Activated CD4-positive, CD25-positive, alpha-beta regulatory T cell (primary cell): Measurements from ENCODE around the gene KCNQ1.

ENCODE experiments used
- DNase-seq, 4 experiments: peaks; one replicate each; lab custom pipeline; 2025; lab: John Stamatoyannopoulos, UW

KCNQ1 gene

DNA sequence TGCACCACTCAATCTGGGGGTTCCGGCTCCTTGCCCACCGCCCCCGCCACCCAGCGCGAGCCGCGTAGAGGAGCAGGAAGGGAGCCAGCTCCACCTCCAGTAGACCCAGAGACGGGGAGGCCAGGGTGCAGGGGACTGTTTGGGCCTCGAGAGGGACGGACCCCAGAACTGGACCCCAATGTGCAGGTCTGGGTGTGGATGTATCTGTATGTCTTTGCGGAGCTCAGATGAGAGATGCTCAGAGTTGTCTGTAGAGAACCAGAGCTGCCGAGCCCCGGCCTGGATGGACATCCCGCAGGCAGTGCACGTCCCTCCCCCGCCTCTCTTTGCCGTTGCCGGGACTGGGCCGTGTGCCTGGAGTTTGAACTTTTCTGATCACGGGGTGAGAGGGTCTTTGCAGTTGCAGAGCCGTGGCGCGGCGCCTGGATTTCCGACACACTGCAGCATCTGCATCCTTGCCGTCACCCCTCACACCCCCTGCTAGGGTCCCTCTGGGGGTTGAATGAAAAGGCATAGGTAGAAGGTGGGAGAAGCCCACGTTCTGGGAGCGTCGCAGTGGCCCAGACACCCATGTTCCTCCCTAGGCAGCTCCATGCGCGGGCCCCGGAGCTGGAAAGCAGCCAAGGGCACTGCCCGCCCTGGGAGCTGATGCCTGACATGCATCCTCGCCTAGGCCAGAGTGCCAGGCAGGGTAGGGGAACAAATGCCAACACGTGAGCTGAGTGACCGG, 105.2 kb downstream of the KCNQ1 start:
- DNase-seq, result no peak

DNA sequence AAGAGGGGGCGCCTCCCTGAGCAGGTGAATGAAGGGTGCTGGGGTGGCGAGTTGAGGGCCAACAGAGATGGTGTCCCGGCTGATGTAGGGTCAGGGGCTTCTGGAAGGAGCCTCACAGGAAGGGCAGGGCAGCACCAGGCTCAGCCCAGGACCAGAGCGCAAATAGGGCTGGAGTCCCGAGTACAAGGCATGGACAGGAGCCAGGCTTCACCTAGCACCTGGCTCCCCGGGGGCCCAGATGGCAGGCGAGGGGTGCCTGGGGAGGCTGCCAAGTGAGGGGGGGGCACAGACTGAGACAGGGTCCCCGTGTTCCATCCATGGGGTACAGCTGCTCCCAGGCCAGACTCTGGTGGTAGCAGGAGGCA, 105.8 kb downstream of the KCNQ1 start:
- no peak for DNase-seq

DNA sequence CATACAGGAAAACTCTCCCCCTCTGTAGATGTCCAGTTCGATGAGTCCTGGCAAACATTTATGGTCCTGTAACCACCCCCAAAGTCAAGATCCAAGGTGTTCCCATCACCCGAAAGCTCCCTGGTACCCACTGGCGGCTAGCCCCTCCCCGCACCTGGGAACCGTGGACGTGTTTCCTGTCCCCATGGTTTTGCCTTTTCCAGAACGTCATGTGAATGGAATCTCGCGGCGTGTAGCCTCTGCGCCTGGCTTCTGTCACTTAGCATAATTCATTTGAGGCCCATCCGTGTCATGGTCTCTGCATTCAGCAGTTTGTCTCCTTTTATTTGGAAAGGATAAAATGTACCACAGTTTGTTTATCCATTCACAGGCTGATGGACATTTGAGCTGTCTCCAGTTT, 106.3 kb downstream of the KCNQ1 start:
- DNase-seq, result no peak

DNA sequence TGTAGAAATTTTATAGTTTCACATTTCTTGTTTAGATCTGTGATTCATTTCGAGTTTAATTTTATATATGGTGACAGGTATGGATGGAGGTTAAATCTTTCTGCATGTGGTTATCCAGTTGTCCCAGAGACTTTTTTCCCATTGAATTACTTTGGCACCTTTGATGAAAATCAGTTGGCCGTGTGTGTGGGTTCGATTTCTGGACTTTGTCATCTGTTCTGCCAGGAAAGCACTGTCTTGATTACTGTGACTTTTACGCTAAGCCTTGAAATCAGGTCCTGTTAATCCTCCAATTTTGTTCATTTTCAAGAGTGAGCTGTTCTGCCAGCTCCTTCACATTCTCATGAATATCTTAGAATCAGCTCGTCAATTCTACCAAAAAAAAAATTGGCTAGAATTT, 107.4 kb downstream of the KCNQ1 start:
- no peak for DNase-seq

DNA sequence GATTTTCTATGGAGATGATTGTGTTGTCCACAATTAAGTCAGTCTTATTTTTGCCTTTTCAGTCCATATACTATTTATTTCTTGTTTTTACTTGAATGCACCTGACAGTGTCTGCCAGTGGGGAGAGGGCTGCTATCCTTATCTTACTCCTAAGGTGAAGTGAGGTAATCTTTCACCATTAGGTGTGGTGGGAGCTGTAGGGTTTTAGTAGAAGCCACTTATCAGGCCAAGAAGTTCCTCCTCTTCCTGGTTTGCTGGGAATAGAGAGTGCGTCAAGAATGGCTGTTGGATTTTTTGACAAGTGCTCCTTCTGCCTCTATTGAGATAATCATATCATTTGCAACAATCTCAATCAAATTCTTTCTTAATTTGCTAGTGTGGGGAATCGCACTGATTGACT, 108.4 kb downstream of the KCNQ1 start:
- no peak for DNase-seq

DNA sequence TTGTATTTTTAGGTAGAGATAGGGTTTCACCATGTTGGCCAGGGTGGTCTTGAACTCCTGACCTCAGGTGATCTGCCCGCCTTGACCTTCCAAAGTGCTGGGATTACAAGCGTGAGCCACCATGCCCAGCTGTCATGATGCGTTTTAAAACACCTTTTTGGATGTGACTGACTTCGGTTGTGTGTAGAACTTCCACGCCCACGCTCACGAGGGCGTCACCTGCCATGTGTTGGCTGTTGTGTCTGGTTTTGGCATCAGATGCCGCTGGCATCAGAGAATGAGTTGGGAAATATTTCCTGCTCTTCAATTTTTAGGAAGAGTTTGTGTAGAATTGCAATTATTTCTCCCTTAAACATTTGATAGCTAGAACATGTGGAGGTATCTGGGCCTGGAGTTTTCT, 109.1 kb downstream of the KCNQ1 start:
- no peak for DNase-seq

DNA sequence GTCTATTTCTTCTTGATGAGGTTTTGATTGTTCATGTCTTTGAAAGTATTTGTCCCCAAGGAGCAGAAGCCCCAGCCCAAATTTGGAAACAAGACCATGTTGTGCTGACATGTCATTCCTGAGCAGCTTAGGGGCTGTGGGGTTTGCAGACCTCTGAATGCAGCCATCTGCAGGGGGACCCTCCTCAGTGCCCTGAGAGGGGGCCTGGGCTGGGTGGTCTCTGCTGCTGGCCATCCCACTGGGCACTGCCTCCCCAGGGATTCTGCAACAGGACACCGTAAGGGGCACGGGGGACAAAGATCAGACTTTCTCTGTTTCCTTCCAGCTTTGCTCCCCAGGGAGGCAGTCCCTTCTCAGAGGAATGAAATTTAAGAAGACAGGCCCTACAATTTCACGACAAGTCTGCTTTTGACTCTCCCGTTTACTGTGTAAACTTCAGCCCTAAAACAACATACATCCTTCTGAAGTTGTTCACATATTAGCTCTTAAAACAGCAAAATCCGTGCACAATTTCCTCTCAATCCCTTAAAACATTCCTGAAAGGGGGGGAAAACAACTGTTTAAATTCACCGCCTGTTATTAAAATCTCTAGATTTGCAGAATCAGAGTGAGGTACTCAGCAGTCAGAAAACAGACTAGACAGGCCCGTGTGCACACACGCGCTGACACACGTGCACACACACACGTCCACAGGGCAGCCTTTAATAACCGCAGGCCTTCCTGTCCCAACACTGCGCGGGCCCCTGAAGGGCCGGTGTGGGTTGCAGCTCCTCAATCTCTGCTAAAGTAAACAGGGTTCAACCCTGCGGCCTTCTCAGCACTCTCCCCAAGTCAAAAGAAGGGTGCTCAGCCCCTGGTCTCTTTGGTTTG, 109.8 kb downstream of the KCNQ1 start:
- no peak for DNase-seq

DNA sequence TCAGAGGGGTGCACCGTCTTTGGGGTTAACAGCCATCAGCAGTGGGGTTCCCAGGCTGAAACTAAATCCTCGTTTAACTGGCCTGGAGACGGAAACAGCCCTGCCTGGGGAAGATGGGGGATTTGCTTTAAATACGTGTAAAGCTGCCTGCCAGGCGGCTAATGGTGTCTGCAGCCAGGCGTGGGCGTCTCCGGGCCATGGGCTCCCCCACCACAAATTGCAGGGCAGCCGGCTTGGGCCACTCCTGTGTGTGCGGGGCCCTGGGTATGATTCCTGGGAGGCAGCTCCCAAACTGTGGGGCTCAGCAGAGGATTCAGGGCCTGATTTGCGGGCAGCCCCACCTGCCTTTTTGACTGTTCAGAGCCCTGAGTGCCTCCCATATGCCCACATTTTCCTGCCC, 110.5 kb downstream of the KCNQ1 start:
- no peak for DNase-seq

DNA sequence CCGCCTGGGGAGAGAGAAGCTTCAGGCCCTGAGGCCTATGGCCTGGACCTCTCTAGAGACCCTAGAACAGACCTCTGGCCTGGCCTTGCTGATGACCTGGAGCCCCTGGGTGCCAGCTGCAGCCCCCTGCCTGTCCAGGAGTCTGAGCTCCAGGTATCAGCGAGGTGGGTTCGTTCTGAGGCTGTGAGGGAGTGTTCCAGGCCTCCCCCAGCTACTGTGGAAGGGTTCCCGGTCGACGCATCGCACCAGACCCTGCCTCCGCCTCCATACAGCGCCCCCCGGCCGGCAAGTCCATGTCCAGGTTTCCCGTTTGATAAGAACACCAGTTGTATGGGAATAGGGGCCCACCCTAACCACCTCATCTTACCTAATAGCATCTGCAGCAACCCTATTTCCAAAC, 111.1 kb downstream of the KCNQ1 start:
- DNase-seq, result no peak

DNA sequence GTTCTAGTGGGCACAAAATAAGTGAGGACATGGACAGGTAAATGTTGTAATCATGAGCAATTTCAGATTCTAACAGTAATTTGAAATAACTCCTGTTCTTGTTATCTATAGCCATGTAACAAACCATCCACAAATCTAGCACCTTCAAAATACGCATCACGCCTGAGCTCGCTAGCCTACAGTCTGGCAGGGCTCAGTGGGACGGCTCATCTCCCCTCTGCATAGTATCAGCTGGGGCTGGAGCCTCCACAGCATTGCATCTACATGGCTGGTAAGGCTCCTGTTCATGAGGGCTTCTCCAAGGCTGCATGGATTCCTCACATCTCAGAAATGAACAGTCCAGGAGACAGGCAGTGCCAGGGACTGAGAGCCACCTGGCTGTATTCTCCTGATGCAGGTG, 112.6 kb downstream of the KCNQ1 start:
- no peak for DNase-seq

DNA sequence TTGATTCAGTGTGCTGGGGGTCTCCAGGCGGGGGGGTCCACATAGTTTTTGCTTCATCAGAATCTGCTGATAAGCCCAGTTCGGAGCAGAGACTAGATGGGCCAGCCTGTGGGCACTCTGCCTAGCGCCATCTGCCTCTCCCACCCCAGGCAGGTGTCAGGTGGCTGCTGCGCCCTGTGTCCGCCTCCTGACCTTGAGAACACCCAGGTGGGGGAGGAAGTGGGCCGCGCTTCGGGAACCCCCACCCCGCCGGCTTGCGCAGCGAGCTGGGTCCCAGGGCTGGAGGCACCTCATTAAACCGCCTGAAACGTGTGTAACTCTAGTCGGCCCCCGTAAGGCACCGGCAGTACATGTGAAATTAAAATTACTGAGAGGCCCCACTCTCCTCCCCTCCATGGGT, 113.6 kb downstream of the KCNQ1 start:
- DNase-seq, result no peak

DNA sequence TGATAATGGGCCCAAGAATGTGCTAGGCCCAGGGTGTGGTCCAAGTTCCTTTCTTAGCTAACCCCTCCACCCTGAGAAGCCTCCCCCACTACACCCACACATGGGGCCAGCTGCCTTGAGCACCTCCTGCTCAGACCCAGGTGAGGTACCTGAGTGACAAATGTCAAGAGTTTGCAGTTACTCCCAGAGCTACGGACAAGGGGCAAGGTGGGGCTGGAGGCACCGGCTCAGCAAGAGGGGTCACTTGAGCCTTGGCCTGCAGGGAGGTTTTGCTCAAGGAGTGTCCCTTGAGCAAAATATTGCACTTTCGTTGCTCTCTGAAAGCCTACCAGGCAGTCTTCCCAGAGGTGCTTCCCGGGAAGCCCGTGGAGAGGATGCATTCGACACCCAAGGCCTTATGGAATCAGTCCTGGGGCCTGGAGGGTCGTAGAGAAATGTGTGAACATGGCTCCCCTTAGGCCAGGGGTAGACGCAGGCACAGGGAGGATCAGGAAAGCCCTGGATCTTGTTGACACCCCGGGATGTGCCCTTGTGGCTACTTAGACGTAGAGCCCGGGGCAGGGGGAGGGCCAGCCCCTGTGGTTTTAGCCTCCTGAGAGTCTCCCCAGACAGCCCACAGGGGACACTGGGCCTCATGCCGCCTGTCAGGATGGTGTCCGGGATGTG, 114.2 kb downstream of the KCNQ1 start:
- DNase-seq, result no peak

DNA sequence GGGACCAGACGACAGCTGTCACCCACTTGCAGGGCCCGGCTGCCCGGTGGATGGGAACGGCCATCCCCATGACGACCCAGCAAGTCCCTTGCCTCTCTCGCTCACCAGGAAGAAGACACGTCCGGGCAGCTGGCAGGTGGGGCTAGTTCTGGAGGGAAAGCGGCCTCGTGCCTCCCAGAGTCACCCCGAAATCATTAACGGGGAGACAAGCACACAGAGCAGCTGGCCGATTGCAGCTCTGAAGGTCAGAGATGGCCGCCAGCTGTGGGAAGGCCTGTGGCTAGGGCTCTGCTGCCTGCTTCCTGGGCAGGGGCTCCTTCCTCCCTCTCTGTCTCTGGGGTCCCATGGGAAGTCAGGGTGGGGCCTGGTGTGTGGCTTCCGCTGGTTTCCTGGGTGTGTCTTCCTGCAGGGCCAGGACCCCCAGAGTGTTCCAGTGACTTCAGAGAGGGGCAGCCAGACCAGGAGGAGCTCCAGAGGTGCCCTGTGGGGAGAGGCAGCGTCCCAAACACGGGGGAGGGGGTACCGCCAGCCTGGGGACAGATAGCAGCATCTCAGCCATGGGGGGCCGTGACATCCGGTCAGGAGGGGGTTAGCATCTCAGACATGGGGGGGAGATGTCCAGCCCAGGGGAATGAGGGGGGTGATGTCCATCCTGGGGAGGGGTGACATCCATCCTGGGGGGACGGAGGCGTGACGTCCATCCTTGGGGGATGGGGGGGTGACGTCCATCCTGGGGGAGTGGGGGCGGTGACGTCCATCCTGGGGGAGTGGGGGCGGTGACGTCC, 114.9 kb downstream of the KCNQ1 start:
- DNase-seq, result no peak

DNA sequence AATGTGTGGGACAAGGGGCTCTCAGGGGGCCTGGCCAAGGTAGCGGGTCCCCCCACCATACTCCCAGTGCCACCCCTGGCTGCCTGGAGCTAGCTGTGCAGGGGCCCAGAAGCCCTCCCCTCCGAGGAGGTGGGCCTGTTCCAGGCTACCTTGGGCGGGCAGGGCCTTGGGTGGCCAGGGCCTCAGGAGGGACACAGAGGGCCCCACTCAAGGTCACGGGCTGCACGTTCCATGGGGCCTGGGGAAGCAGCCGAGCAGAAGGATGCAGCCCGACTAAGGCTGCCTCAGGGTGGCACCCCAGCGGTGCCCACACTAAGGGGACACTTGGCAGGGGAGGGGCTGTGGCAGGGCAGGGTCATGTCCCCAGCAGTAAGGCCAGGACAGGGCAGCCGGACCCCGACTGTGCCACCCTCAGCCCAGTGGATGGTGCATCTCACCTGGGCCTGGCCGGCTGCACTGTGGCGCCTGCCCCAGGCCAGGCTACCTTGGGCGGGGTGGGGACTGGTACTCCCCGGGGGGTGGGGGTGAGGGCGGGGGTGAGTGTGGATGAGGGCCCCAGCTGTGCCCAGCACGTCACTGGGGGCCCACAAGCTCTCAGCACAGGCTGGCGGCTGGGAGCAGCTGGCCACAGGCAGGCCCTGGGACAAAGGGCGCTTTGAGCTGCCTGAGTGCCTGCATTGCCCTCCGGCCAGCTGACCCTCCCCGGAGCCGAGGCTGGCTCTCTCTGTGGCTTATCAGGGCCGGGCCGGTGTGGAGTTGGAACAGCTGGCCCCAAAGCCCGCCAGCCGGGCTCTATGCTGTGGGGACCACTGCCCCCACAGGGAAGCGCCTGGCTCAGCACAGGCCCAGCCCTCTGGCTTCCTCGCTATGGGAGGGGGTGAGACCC, 117.1 kb downstream of the KCNQ1 start:
- DNase-seq, result no peak

DNA sequence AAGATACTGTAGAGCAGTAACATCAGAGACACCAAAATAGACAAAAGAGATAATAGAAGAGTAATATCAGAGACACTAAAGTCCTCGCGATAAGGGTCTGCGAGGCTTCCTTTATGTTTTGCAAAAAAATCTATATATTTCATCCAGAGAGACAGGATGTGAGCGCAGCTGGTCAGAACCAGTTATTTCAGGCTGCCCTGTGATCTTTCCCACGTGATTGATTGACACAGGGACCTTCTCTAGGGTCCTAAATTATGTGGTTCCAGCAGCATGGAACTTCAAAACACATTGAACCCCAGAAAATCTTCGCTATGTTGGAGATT, 118.0 kb downstream of the KCNQ1 start:
- no peak for DNase-seq

DNA sequence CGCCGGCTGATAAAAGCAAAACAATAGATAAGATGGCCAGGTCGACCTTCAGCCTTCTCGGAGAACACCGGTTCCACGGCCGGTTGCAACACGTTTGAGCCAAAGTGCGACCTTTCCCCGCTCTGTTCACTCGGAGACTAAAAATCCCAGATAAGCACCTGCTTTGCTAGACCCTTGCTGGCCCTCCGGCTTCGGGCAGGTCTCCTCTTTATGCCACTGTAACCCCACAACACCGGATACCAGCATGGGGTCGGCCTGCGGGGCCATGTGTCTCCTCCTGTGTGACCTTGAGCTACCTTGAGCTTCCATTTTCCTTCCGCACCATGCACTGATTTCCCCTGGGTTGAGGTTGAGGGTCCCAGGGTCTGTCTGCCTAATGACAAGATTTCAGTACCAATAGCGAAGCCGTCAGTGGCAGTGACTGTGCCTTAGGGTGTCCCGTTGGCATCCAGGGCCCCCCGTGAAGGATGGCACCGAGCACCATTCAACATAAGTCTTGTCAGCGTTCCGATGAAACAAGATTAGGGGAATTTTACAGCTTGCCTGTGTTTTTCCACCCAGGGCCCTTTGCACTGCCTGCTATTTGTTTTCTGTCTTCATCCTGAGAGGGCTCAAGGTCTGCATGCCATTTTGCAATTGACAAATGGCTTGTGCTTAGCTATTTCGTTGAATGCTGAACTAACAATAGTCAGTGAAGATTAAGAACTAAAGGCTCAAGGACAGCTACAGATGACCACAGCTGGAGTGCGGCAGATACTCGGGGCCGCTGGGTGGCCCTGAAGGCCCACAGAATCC, 118.6 kb downstream of the KCNQ1 start:
- DNase-seq, result no peak

DNA sequence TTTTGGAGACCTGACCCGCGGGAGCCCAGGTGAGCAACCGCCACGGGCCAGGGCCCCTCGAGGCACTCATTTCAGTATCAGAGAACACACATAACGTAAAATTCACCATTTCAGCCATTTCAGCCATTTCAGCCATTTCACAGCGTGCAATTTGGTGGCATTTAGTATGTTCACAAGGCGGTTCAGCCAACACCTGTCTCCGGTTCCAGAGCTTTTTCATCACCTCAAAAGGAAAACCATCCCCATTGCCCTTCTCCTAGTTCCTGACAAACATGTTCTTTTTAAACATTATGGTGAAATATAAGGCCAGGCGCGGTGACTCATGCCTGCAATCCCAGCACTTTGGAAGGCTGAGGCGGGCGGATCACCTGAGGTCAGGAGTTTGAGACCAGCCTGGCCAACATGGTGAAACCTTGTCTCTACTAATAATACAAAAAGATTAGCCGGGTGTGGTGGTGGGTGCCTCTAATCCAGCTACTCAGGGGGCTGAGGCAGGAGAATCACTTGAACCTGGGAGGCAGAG, 119.3 kb downstream of the KCNQ1 start:
- no peak for DNase-seq

DNA sequence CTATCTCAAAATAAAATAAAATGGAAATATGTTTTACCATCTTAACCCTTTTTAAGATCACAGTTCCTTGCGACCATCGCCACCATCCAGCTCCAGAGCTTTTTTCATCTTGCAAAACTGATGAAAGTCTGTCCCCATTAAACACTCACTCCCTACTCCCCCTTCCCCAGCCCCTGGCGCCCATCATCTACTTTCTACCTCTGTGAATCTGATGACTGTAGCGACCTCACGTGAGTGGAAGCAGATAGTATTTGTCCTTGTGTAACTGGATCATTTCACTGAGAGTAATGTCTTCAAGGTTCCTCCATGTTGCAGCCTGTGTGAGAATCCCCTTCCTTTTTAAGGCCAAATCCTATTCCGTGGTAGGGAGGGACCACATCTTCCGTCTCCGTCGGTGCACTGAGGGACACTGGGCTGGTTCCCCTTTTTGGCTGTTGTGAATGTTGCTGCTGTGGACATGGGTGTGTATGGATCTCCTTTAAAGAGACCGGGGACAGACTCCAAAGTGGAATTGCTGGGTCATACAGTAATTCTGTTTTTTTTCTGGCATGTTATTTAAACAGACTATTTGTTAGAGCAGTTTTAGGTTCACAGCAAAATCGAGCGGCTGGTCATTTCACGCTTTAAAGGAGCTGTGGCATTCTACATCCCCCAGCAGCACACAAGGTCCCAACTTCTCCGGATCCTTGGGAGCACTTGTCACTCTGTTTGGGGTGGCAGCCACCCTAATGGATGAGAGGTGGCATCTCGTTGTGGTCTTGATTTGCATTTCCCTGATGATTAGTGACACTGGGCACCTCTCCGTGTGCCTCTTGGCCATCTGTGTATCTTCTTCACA, 120.0 kb downstream of the KCNQ1 start:
- no peak for DNase-seq

DNA sequence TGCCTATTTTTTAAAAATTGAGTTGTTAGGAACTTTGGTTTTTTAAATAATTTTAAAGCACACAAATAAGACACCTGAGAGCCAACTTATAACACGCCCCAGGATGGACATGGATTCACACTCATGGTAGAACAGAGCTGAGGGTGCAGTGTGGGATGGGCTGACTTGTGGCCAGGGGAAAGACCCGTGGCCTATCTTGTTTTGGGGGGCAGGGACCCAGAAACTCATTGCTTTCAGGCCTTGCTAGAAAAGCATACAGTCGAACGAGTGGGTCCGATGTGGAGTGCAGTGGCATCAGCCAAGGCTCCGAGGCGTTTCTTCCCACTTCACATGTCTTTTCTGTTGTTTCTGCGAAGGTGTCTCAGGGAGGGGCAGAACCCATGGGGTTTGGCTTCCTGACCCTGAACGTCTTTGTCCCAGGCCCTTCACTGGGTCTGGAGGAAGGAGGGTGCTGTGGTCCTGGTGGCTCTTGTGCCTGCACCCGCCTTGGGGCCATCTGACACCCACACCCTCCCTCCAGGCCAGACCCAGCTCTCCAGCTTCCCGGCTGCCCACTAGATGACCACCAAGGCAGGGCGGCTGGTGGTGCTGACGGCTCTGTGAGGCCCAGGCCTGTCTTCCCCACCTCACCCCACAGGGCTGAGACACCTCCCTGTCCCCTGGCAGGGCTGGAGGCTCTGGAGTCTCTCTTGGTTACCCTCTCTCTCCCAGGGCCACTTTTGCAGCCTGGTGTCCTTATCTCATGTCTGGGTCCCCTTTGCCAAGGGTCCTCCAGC, 120.8 kb downstream of the KCNQ1 start:
- no peak for DNase-seq
